Measurements from ENCODE around the gene BEND5.

The BEND5 gene

DNA sequence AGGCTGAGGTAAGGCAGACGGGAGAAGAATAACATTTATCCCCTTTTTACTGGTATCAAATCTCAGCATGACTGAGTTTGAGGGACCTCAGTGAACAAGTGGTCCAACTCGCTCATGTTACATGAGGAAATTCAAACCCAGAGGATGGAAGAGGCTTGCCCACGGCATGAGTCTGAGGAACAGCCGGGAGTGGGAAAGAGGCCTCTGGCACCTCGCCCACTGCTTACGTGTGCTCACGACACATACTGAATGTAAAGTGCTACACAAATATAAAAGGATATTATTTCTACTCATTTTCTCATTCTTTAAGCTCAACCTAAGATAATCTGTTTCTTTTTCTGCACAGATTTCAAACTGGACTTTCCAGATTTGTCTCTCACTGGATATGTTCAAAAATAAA lies 14.7 kb downstream of the BEND5 start:
- DNase-seq, result no peak

DNA sequence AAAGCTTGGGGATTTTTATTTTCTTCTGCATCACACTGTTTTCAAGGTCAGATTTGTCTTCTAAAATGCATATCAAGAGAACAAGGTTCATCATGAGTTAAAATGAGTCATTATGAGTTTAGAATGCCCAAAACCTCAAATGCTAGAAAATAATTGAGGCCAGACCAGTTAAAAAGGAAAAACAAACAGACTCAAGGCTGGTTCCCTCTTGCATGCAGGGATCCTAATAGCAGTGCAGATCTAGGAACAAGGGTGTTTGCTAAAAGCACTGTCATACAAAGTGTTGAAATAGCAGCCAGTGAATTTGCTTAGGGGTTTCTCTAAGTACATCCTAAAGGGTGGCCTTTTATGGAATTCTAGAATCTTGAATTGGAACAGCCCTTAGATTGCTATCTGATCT lies 15.3 kb downstream of the BEND5 start:
- DNase-seq, result no peak

DNA sequence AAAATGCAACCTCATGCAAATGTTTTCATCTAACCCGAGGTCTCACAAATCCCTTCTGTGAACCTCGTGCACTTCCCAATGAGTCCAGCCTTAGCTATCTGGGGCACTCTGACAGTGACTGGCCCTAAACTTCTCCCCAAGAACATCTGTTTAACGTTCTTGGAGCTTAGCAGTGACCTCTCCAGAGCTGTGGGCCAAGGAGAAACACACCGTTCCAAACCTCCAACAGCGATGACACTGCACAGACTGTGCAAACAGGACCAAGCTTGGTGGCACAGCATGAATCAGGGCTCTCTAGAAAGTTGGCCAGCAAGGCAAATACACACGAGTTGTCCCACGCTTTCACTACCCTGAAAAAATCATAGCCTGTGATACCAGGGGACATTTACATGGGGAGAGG lies 15.8 kb downstream of the BEND5 start:
- no peak for DNase-seq

DNA sequence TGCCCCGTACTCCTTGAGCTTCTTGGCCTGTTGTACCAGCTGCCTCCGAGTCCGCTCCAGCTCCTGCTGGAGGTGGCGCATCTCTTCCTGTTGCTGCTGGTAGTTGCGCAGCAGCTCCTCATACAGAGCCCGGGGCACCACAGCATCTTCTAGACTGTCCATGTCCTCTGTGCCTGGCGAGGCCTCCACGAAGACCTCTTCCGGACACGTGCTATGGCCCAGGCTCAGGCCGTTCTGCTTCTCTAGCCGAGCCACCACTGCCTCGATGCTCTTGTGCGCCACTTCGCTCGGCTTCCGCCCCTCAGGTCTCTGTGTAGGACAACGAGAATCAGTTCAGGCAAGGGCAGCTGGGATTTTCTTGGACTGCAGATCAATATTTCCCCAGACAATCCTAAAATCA lies 17.7 kb downstream of the BEND5 start:
- DNase-seq, result no peak

DNA sequence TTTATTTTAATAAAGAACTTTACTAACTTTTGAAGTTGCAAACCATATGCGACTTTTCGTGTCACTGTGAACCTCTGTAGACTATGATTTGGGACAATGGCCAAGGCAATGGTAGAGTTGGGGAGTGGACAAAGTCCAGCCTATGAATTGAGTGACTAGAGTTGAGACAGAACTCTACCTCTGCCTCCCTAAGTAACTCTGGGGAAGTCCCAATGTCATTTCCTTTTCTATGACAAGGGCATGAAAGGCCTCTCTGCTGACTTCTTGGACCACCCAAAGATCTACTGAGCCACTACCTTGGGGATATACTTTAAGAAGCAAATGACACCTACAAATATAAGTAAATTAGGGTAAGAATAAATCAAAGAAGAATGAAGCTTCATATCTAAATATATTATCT lies 19.3 kb downstream of the BEND5 start:
- no peak for DNase-seq

DNA sequence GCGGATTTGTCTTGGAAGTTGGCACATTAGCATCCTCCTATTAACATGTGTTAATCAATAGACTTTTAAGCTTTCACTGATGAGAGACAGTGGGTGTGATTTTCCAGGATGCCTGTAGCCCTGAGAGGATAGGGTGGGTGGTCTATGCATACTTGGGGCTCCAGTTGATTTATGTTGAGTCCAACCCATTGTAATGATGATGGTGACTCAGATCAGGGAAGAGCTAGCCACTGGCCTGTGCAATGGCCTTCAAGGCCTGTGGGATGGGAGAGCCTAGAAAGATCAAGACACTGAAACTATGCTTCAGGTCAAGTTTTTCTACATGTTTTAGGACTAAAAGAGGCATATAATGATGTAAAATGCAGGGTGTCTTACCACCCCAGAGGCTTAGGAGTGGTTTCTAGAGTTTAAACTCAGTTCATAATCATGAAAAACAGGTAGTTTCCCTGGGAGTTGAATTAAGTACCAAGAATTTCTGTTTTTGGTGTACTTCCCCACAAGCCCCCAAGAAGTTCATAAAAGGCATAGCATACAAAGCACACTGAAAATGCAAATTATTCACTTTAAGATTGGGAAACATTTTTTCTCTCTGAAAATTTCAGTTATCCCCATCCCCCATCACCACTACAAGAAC lies 19.9 kb downstream of the BEND5 start:
- no peak for DNase-seq

DNA sequence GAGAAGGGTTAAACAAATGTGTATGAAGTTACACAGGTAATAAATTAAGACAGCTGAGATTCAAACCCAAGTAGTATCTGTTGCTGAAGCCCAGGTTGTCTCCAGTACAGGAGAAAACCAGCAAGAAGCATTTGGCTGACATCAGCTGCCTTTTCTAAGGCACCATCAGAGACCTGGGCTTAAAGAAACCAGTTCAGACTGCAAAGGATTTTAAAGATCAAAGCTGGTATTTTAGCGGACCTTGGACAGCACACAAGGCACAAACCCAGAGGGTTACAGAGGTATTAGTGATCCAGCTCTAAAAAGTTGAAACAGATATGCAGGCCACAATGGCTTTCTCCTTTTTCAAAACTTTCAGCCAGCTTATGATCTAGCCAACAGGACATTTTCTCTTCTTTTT lies 23.4 kb downstream of the BEND5 start:
- no peak for DNase-seq

DNA sequence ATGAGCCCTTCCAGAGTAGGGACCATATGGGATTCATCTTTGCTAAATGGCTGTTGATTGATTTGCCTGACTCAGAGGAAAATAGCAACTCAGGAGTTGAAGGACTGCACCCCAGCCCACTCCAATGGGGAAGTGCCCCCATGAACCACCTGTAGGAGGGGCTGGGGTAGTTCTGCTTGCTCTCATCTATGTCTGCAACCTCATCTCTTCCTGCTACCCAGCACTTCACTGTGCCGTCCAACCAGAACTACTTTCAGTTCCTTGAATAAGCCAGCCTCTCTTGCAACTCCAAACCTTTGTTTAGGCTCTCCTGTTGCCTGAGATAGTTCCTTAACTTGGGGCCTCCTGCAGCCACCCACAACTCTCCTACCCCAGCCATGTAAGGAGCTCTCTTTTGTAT lies 26.6 kb downstream of the BEND5 start:
- DNase-seq, result peak in 2 of 14 donors; percentile 5 to 6

DNA sequence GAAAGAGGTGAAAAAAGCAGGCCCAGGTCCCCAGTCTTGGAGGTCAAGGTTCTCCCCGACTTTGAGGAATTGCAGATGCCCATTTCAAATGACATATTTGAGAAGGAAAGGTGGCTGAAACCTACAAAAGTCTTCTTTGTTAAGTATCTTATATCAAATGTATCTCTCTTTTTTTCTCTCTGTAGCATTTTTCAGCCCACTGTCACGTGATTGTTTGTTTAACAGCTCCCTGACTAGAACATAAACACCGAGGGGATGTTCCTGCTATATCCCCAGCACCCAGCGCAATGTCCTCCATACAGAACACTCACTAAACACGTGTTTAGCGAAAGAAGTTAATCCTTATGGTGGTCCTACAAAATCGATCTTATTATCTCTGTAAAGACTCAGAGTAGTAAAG lies 27.6 kb downstream of the BEND5 start:
- no peak for DNase-seq

DNA sequence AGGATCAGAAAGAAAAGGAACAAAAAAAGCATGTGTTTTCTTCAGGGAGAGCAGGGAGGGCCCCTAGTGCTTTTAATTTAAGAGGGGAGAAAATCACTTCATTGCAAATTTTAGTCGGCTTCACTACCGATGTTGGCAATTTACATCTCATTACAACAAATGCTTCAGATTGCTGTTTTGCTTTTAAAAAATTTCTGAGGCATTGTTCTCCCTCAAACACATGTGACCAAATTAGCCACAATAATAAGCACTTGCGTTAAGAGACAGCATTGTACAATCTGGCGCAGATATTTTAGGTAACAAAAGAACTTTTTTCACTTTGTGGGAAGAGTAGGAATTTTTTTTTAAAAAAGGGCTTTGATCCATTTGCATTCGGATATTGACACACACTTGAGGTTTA lies 29.8 kb downstream of the BEND5 start:
- DNase-seq, result no peak

DNA sequence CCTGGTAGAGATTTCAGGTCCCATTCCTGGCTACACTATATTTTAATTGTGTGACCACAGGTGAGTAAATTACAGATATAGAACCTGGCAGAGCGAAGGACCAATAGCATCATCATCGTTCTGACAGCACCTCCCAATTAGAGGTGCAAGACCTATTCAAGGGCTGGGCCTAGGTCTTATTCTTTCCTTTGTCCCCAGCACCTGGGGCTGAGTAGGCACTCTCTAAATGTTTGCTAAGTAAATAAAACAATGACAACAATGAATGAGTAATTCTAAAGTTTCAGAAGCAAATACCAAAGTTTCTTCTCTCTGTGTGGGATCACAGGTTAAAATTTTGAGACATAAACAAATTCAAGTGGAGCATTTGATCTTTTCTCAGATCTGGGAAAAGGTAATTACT lies 32.7 kb downstream of the BEND5 start:
- DNase-seq, result no peak

DNA sequence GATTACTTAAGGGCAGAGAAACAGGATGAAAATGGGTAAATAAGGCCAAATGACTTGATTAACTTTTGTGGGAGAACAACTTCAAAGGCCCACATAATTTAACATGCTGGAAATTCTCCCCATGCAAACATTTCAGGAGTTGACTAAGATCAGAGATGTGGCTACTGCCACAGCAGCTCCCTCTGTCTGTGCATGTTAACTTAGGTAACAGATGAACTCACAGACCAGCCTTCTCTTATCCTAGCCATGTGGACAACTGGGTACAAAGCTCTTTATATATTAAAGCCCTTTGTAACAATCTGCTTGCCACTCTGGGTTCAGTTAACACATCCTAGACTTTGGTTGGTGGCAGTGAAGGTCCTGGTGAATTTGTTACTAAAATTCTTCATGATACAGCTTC lies 33.2 kb downstream of the BEND5 start:
- DNase-seq, result no peak

DNA sequence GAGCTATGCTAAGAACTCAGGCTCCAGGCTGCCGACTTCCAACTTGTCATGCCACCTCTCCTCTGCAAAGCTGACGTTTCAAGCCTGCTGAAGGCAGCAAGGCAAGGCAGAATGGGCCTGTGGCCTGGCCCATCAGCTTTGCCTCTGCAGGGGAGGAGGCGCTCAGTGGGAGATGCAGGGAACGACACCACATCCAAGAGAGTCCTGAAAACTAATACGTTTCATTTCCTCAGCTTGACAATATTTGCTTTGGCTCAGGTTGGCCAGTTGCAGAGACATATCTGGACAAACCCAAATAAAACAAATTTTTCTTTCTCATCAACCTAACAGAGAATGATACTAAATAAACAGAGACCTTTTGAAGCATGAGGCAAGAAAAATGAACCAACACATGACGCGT lies 35.3 kb downstream of the BEND5 start:
- no peak for DNase-seq

DNA sequence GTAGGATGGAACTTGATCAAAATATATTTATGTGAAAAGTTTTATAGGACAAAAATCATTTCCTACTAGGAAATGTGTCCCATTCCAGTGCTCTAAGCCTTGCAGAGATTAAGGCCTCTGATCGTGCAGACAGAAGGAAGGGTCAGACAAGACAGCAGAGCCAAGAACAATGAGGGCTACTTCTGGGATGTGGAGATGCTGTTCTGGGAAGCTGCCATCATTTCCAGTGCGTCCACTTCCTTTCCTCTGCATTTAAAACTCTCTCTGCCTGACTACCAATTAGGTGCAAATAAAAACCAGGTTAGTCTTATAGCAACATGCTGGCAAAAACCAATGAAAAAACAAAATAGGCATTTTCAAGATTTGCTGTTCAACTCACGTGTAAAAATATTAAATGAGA lies 36.1 kb downstream of the BEND5 start:
- DNase-seq, result no peak

DNA sequence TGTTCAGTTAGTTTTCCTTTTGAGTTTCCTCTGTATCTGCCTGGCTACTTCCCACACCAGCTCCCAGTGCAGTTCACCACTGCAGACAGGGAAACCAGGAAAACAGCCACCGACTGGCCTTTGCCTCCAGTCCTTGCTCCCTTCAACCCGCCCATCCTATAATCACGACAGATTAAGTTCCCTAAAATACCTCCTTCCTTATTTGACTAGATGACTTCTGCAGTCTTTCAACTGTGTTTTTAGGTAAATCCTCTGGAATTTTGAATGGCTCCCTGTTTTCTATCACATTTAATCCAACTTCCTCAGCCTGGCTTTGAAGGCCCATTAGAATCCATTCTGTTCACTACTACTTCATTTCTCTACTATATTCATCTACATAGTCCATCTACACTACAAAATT lies 37.6 kb downstream of the BEND5 start:
- no peak for DNase-seq

DNA sequence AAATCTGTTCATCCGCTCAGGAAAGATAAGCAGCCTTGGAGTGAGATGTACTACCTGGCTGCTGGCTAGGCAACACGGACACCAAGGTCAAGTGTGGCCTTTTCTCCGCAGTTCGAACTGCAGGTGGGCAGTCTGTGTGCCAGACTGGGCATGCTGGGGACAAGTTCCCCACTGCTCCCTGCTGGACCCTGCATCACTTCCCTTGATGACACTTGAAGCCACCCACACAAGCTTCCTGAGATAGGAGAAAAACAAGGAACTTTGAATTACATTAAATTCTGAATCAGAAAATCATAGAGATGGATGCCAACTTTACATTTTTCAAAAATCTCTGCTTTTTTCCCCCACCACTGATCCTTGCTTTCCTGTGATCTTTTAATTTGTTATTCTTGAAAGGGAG lies 38.3 kb downstream of the BEND5 start:
- DNase-seq, result no peak

DNA sequence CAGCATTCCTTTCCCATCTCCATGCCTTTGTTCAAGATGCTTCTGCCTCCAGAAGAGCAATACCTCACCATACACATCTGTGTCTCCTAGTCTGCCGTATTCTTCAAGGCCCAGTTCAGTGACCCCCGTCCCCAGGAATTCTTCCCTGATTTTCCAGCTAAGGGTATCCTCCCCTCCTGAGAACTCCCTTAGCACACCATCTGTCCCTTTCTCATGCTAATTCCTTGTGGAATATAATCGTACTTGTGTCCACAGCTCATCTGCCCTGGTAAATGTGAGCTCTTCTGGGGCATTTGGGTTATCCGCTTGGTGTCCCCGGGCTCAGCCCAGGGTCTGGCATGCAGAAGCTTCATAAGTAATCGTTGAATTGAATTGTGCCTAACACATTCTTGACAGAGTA lies 40.9 kb downstream of the BEND5 start:
- DNase-seq, result no peak

DNA sequence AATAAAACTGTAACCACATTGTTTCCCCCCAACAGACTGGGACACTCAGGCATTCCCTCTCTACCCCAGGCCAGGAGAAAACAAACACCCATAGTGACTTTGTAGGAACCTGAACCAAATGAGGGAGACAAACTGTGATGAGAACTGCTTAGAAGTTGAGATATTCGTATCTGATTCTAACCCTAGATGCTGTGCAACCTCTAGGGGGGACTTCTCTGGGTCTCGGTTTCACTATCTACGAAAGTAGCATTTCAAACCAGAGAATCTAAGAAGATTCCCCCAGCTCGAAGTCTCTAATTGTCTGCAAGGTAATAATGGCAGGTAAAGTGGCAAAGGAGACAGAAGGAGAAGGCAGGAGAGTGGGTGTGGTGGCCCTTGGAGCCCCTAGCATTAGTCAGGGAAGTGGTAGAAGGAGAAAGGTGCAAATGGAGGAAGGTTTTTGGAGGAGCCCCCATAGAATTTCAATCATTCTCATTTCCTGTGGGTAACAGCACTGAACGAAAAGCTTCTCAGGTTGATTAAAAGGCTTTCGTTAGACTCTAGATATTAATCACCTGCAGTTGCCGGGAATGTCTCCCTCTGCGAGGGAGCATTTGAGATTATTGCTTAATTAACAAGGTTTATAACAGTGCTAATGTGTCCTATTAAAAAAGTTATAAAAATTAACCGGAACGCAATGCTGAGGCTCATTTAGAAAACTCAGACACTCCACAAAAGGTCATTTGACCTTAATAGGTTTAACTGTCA lies 46.4 kb downstream of the BEND5 start:
- DNase-seq, result no peak

DNA sequence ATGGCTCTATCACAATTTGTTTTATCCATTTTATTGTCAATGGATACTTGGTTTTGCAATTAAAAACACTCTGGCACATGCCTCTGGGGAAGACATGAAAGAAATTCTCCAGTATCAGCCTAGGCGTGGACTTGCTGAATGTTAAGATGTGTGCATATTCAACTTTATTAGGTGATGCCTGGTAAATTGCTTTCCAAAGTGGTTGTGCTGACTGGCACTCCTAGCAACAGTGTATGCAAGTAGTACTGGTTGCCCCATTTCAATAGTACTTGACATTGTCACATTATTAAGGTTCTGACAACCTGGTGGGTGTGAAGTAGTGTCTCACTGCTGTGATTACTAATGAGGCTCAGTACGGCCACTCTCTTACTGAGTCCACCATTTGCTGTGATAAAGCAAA lies 48.1 kb downstream of the BEND5 start:
- DNase-seq, result no peak

DNA sequence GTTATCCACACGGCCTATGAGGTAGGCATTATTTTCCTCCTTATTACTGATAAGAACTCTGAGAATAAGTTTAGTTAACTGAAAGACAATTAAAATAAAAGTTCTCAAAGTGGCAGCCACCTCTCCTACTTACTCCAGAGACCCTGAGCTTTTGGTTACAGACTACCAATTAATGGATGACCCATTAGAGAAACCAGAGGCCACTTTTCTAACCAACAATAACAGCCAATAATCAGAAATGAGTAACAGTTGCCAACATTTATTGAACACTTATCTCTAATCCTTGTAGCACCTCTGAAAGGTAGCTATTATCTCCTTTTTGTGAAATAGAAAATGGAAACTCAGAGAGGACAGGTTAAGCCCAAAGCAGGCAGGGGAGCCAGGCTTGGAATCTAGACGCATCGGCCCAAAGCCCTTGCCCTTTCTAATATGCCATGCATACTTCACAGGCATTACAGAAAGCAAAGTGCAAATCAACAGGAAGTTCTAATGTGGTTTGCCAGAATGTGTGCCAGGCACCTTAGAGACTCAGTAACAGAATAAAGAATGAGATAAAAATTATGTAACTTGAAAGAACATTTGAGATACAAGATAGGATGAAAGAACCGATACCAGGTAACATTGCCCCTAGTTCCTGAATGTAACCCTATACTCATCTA lies 50.0 kb downstream of the BEND5 start:
- no peak for DNase-seq

DNA sequence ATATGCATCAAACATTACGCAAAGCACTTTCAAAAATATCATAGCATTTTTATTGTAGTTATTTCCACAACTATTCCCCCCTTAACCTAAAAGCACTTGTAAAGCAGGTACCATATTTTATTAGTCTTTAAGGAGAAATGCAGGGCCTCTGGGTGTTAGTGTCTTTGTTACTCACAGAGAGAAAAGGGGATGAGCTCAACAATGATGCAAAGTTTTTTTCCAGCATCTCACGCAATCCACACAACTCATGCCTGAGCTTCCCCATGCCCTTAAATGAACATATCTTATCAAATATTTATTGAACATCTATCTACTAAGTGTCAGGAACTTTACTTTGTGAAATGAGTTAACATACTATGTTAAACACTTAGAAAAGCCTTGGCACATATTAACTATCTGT lies 50.6 kb downstream of the BEND5 start:
- no peak for DNase-seq

DNA sequence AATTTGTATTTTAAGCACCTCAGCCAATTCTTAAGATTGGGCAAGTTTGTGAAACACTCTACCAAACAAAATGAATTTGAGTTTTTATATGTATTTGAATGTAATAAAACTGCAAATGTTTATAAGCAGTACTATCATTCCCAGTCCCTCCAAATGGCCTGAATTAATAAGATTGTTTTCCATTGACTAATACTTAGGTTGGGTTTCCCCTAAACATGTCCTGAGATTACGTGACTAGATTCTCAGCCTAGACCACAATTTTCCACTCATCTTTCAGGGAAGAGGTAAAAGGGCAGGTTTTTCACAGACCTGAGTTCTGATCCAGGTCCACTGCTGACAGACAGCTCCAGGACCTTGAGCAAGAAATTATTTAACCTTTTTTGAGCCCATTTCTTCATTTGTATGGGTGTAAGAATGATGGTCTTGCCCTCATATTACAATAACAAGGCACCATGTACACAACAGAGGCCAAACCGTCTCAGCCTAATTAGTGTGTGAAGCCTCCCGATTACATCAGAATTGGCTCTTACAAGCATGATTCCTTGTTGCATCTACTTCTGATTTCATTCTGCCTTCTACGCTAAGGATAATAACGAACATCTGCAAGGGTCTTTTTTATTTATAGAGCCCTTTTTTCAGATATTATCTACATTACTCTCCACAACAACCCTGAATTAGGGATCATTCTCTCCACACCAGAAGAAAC lies 51.2 kb downstream of the BEND5 start:
- DNase-seq, result no peak

DNA sequence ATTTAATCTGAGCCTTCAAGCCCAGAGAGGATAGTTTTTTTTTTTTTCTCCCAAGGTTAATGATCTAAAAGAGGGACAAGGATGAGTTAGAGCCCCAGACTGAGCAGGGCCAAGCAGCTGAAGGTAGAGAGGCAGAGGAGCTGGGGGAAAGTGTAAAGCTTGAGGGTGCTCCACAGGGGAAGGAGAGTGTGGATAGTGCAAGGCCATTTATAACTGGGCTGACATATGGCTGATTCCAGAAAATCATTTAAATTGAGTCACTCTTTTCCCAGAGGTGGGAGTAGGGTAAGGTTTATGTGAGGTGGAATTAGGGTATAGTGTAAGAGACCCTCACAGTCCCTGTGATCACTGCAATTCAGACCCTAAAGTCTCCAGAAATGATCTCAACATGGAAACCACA lies 55.8 kb downstream of the BEND5 start:
- no peak for DNase-seq

DNA sequence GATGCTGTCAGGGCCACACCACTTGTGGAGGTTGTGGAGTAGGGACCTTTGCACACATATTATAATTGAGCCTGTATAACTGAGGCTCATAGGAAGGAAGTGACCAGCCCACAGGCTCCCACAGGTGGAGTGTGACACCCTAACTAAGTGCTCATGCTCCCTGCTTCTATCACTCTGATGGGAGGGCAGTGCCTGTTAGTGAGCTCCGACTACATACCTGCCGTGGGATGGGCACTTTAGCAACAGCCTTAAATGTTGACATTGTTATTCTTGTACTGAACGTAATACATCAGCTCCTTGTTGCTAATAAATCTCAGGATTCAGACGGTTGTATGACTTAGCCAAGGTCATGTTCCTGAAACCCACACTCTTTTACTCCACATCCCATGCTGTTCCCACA lies 58.0 kb downstream of the BEND5 start:
- DNase-seq, result no peak
